Measurements from ENCODE around the gene KLF6. TPM values are rescaled to one million over a fixed set of nuclear protein-coding genes. Genes with fewer than 3 reads are reported as not detected.

KLF6 gene
- total RNA-seq, 2 experiments from 2014 or later: 19.2 to 43.0 TPM

GRCh38 chr10:3785851-3786271 is 852 bp upstream of the KLF6 start:
- peaks cover 45% of the 10 kb centered on the region for H3K79me2 ChIP-seq (ENCODE audit: insufficient read depth, low read depth, low read length)
- H3K9me3 ChIP-seq (ENCODE audit: low read length): peaks cover 9% of the 10 kb centered on the region; the same call in 1 of the 2 replicates
- H4K20me1 ChIP-seq (ENCODE audit: insufficient read depth, low read length): peaks cover 35% of the 10 kb centered on the region
- no peak overlapping the region for H2AFZ ChIP-seq (ENCODE audit: low read length)
- peak overlapping the region; percentile 96 for H3K4me2 ChIP-seq (ENCODE audit: low read length)
- H3K27ac ChIP-seq (ENCODE audit: low read depth, low read length, poor library complexity, severe bottlenecking): peak overlapping the region; percentile 78
- peak overlapping the region; percentile 76 for H3K4me3 ChIP-seq (ENCODE audit: low read depth, low read length, poor library complexity, severe bottlenecking)
- TF ChIP-seq EZH2phosphoT487 (IDR thresholded peaks at IDR 0.05; ENCODE audit: borderline replicate concordance, low read depth, low read length): no peak
- TF ChIP-seq CTCF (conservative IDR thresholded peaks at IDR 0.05; ENCODE audit: low read length): no peak
- H3K36me3 ChIP-seq (ENCODE audit: insufficient read depth, low read length): peaks cover 34% of the 10 kb centered on the region
- DNase-seq (ENCODE audit: low spot score): peak; percentile 53
- ChIA-PET POLR2A (interaction anchor here (0.5 to 4.0 kb wide), 20 partner anchors 11 to 1947 kb away, joined by 3 to 24 read pairs (median 4); no protein-coding TSS in a partner anchor), CTCF (ENCODE audit: unreplicated experiment) (no interaction called here)
- intact Hi-C loops (cut with micrococcal nuclease; ENCODE audit: unreplicated experiment): loop anchor here (1.0 to 10.0 kb wide), 4 partner anchors 20 to 349 kb away; no protein-coding TSS in a partner anchor
- H3K4me1 ChIP-seq (ENCODE audit: insufficient read depth, low read length, poor library complexity, severe bottlenecking): peaks cover 26% of the 10 kb centered on the region
- no TSS peak for BruUV-seq (replicated peaks)
- no peaks in the 10 kb centered on the region for H3K9me2 ChIP-seq (ENCODE audit: insufficient read depth, low read length)

GRCh38 chr10:3785251-3785850 is 342 bp upstream of the KLF6 start:
- BruUV-seq (replicated peaks): no TSS peak

More at GRCh38 chr10:3785251-3785850, 342 bp upstream of the KLF6 start:
- TF ChIP-seq EZH2phosphoT487 (IDR thresholded peaks at IDR 0.05; ENCODE audit: borderline replicate concordance, low read depth, low read length) (no peak), CTCF (conservative IDR thresholded peaks at IDR 0.05; ENCODE audit: low read length) (no peak)
- ChIA-PET POLR2A (interaction anchor here (0.5 to 4.0 kb wide), 26 partner anchors 10 to 1947 kb away, joined by 3 to 24 read pairs (median 4); no protein-coding TSS in a partner anchor), CTCF (ENCODE audit: unreplicated experiment) (no interaction called here)
- Histone ChIP-seq H3K9me2 (ENCODE audit: insufficient read depth, low read length) (no peaks in the 10 kb centered on the region), H2AFZ (ENCODE audit: low read length) (no peak overlapping the region), H3K79me2 (ENCODE audit: insufficient read depth, low read depth, low read length) (peaks cover 50% of the 10 kb centered on the region), H3K4me1 (ENCODE audit: insufficient read depth, low read length, poor library complexity, severe bottlenecking) (peaks cover 26% of the 10 kb centered on the region), H4K20me1 (ENCODE audit: insufficient read depth, low read length) (peaks cover 40% of the 10 kb centered on the region), H3K4me3 (ENCODE audit: low read depth, low read length, poor library complexity, severe bottlenecking) (peak overlapping the region; percentile 94), H3K27ac (ENCODE audit: low read depth, low read length, poor library complexity, severe bottlenecking) (peak overlapping the region; percentile 81), H3K9me3 (ENCODE audit: low read length) (peaks cover 8% of the 10 kb centered on the region; the same call in 1 of the 2 replicates), H3K36me3 (ENCODE audit: insufficient read depth, low read length) (peaks cover 39% of the 10 kb centered on the region), H3K4me2 (ENCODE audit: low read length) (peak overlapping the region; percentile 96)
- intact Hi-C loops (cut with micrococcal nuclease; ENCODE audit: unreplicated experiment): loop anchor here (1.0 to 10.0 kb wide), 4 partner anchors 21 to 349 kb away; no protein-coding TSS in a partner anchor
- peak; percentile 99 for DNase-seq (ENCODE audit: low spot score)
